K562 (cell line): ENCODE data around the gene ACTN2. TPM values are rescaled to one million over a fixed set of nuclear protein-coding genes. Genes with fewer than 3 reads are reported as not detected.

Source experiments
- BACH1 ChIP-seq: fragments of 200-800 bp; sonication (Bioruptor generic); IDR thresholded peaks from 2 replicates; pipeline ENCODE4 v1.6.1; 2016; ENCODE audit warnings: missing genetic modification characterization, missing compliant biosample characterization
- BHLHE40 ChIP-seq: IDR thresholded peaks from 2 replicates; pipeline ENCODE4 v1.6.1; 2011; ENCODE audit warnings: low read length, improper control_type of control experiment
- CBFB ChIP-seq: sonication (generic); formaldehyde crosslinking; IDR thresholded peaks from 2 replicates; pipeline ENCODE4 v1.4.0; 2020; ENCODE audit warnings: mild to moderate bottlenecking, missing genetic modification reagents
- ELF4 ChIP-seq: fragments of 450-650 bp; formaldehyde crosslinking; IDR thresholded peaks from 2 replicates; pipeline ENCODE4 v1.4.0; 2022; ENCODE audit warnings: missing genetic modification characterization
- EP300 ChIP-seq: IDR thresholded peaks from 2 replicates; pipeline ENCODE4 v1.6.1; 2012; ENCODE audit warnings: low read length, improper control_type of control experiment
- FOSL1 ChIP-seq: fragments of 200-800 bp; sonication (Bioruptor generic); conservative IDR thresholded peaks from 2 replicates; pipeline ENCODE4 v1.6.1; 2016; ENCODE audit warnings: missing genetic modification characterization, missing compliant biosample characterization
- FOXA3 ChIP-seq, 2 experiments: fragments of 450-650 bp in 1 of 2; sonication (generic) in 1 of 2; formaldehyde crosslinking; IDR thresholded peaks in 1 of 2; conservative IDR thresholded peaks in 1 of 2; 2 replicates each; pipeline versions ENCODE4 v1.4.0 to v1.8.0; 2020 to 2022; ENCODE audit warnings: mild to moderate bottlenecking in 2 of 2, missing genetic modification reagents in 1 of 2
- GATAD2B ChIP-seq: fragments of 450-650 bp; IDR thresholded peaks from 2 replicates; pipeline ENCODE4 v1.6.1; 2017; ENCODE audit warnings: mild to moderate bottlenecking, borderline replicate concordance
- KAT7 ChIP-seq: sonication (generic); formaldehyde crosslinking; IDR thresholded peaks from 2 replicates; pipeline ENCODE4 v1.8.0; 2022; ENCODE audit warnings: missing genetic modification reagents, mild to moderate bottlenecking, borderline replicate concordance
- NCOA1 ChIP-seq: fragments of 450-650 bp; IDR thresholded peaks from 2 replicates; pipeline ENCODE4 v1.6.1; 2016; ENCODE audit warnings: low read depth
- PHF20 ChIP-seq: fragments of 450-650 bp; IDR thresholded peaks from 2 replicates; pipeline ENCODE4 v1.6.1; 2018; ENCODE audit not compliant: partially characterized antibody
- PHTF2 ChIP-seq: fragments of 250-450 bp; sonication (Bioruptor Pico); IDR thresholded peaks from 2 replicates; pipeline ENCODE4 v1.5.0; 2021; ENCODE audit warnings: mild to moderate bottlenecking
- POLR2B ChIP-seq: fragments of 450-650 bp; IDR thresholded peaks from 2 replicates; pipeline ENCODE4 v1.6.1; 2018; ENCODE audit warnings: low read depth; ENCODE audit not compliant: partially characterized antibody
- RFX7 ChIP-seq: fragments of 250-450 bp; sonication (Bioruptor Pico); IDR thresholded peaks from 2 replicates; pipeline ENCODE4 v1.5.1; 2021; ENCODE audit warnings: mild to moderate bottlenecking
- SMAD3 ChIP-seq: fragments of 450-650 bp; formaldehyde crosslinking; conservative IDR thresholded peaks from 2 replicates; pipeline ENCODE4 v1.4.0; 2020; ENCODE audit warnings: mild to moderate bottlenecking
- TAF15 ChIP-seq: fragments of 200-400 bp; formaldehyde crosslinking; IDR thresholded peaks from 2 replicates; pipeline ENCODE4 v1.6.1; 2017; ENCODE audit warnings: mild to moderate bottlenecking, low read depth, low read length, moderate library complexity
- TCF3 ChIP-seq: sonication (generic); formaldehyde crosslinking; IDR thresholded peaks from 2 replicates; pipeline ENCODE4 v1.4.0; 2020; ENCODE audit warnings: mild to moderate bottlenecking, missing genetic modification reagents
- TRIM24 ChIP-seq, 2 experiments: fragments of 450-650 bp; IDR thresholded peaks; 2 replicates each; pipeline ENCODE4 v1.6.1; 2016
- ZBTB17 ChIP-seq: fragments of 450-650 bp; formaldehyde crosslinking; IDR thresholded peaks from 2 replicates; pipeline ENCODE4 v1.4.0; 2020; ENCODE audit warnings: mild to moderate bottlenecking
- ZEB2 ChIP-seq: fragments of 450-650 bp; IDR thresholded peaks from 2 replicates; pipeline ENCODE4 v1.6.1; 2016
- ZFP36 ChIP-seq: fragments of 150-350 bp; IDR thresholded peaks from 2 replicates; pipeline ENCODE4 v1.6.1; 2018; ENCODE audit warnings: low read length, low read depth; ENCODE audit not compliant: partially characterized antibody
- ZNF121 ChIP-seq: sonication (generic); formaldehyde crosslinking; conservative IDR thresholded peaks from 2 replicates; pipeline ENCODE4 v1.8.0; 2022; ENCODE audit warnings: missing genetic modification reagents
- ZNF253 ChIP-seq: fragments of 250-450 bp; sonication (Bioruptor Pico); conservative IDR thresholded peaks from 2 replicates; pipeline ENCODE4 v1.6.1; 2021; ENCODE audit warnings: mild to moderate bottlenecking
- polyA plus RNA-seq, 8 experiments: library from polyadenylated mRNA; depleted of rRNA in 4 of 8; stranded (reverse) in 5 of 8; unstranded in 3 of 8; fragments of >200 nt; fragmentation: Nextera tagmentation in 2 of 8; fragmentation: Illumina TruSeq in 1 of 8; extraction: Ambion mirVana in 2 of 8; extraction: Trizol in 1 of 8; gene quantifications; 2 replicates each; pipeline versions ENCODE4 v1.2.1 to v1.2.3, GENCODE V29; 2011 to 2014; ENCODE audit warnings: inconsistent platforms in 1 of 8, missing spikeins in 1 of 8
- total RNA-seq, 7 experiments: library from RNA; depleted of rRNA in 6 of 7; stranded (reverse); fragments of >200 nt in 6 of 7; fragmentation: Illumina TruSeq in 2 of 7; extraction: Trizol in 2 of 7; gene quantifications; 2 replicates each; pipeline versions ENCODE4 v1.2.1 to v1.2.3, GENCODE V29; 2011 to 2021; ENCODE audit warnings: low replicate concordance in 1 of 7
- TF ChIP-seq, protein P1 (sequence below): IDR thresholded peaks from 2 replicates; pipeline ENCODE4 v1.6.1; 2016; ENCODE audit warnings: missing genetic modification characterization, missing compliant biosample characterization
- TF ChIP-seq, protein P2 (sequence below): fragments of 450-650 bp; IDR thresholded peaks from 2 replicates; pipeline ENCODE4 v1.6.1; 2017; ENCODE audit warnings: antibody characterized with exemption, mild to moderate bottlenecking

Gene ACTN2
- total and polyA plus RNA-seq, 9 of the 15 experiments (the other 6 are each of a cell fraction or from before 2014, with no cell fraction given): 0.18 to 0.94 (median 0.42) TPM

DNA sequence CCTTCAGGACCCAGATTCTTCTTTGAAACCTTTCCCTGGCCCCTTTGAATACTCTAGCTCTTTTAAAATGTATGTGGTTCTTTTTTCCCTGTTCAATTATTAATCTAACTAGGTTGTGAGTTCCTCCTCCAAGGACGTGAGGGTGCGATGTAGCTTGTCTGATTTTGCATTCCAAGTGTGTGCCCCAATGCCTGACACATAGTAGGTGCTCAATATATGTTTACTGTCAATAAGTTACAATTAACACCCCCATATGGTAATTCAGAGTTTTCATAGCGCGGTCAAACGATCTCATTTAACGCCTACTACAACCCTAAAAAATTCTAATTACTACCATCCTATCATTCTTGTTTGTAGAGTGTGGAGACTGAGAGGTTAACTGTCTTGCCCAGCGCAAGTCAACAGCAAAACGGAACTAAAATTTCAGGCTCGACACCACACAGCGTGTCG lies 108.3 kb downstream of the ACTN2 start (continued):
- TF ChIP-seq, protein P1, sequence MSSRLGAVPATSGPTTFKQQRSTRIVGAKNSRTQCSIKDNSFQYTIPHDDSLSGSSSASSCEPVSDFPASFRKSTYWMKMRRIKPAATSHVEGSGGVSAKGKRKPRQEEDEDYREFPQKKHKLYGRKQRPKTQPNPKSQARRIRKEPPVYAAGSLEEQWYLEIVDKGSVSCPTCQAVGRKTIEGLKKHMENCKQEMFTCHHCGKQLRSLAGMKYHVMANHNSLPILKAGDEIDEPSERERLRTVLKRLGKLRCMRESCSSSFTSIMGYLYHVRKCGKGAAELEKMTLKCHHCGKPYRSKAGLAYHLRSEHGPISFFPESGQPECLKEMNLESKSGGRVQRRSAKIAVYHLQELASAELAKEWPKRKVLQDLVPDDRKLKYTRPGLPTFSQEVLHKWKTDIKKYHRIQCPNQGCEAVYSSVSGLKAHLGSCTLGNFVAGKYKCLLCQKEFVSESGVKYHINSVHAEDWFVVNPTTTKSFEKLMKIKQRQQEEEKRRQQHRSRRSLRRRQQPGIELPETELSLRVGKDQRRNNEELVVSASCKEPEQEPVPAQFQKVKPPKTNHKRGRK: peak; percentile 78; the same call in 1 of the 2 replicates
- TF ChIP-seq PHTF2 (CRISPR knock-in tag): no peak
- peak; percentile 32; the same call in 1 of the 2 replicates for TF ChIP-seq FOSL1 (tag)
- peak; percentile 94 for TF ChIP-seq PHF20
- TF ChIP-seq ZEB2: peak; percentile 88
- 0 out of 2 replicates have a peak, but pooled peaks have one; percentile 70 for TF ChIP-seq SMAD3 (CRISPR knock-in tag)
- peak; percentile 77; the same call in 1 of the 2 replicates for TF ChIP-seq RFX7 (CRISPR knock-in tag)
- peak; percentile 88 for TF ChIP-seq ZNF121 (CRISPR knock-in tag)
- peak; percentile 67; the same call in 1 of the 2 replicates for TF ChIP-seq ELF4 (CRISPR knock-in tag)
- no peak for TF ChIP-seq EP300
- TF ChIP-seq, protein P2, sequence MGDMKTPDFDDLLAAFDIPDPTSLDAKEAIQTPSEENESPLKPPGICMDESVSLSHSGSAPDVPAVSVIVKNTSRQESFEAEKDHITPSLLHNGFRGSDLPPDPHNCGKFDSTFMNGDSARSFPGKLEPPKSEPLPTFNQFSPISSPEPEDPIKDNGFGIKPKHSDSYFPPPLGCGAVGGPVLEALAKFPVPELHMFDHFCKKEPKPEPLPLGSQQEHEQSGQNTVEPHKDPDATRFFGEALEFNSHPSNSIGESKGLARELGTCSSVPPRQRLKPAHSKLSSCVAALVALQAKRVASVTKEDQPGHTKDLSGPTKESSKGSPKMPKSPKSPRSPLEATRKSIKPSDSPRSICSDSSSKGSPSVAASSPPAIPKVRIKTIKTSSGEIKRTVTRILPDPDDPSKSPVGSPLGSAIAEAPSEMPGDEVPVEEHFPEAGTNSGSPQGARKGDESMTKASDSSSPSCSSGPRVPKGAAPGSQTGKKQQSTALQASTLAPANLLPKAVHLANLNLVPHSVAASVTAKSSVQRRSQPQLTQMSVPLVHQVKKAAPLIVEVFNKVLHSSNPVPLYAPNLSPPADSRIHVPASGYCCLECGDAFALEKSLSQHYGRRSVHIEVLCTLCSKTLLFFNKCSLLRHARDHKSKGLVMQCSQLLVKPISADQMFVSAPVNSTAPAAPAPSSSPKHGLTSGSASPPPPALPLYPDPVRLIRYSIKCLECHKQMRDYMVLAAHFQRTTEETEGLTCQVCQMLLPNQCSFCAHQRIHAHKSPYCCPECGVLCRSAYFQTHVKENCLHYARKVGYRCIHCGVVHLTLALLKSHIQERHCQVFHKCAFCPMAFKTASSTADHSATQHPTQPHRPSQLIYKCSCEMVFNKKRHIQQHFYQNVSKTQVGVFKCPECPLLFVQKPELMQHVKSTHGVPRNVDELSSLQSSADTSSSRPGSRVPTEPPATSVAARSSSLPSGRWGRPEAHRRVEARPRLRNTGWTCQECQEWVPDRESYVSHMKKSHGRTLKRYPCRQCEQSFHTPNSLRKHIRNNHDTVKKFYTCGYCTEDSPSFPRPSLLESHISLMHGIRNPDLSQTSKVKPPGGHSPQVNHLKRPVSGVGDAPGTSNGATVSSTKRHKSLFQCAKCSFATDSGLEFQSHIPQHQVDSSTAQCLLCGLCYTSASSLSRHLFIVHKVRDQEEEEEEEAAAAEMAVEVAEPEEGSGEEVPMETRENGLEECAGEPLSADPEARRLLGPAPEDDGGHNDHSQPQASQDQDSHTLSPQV: peak; percentile 15; the same call in 1 of the 2 replicates
- no peak for TF ChIP-seq BHLHE40
- TF ChIP-seq ZNF253 (CRISPR knock-in tag): no peak
- peak; percentile 76 for TF ChIP-seq GATAD2B
- 0 out of 2 replicates have a peak, but pooled peaks have one; percentile 15 for TF ChIP-seq TCF3 (CRISPR knock-in tag)
- peak; percentile 94; the same call in 1 of the 2 replicates for TF ChIP-seq NCOA1
- TF ChIP-seq POLR2B: no peak
- TF ChIP-seq FOXA3 (CRISPR knock-in tag; conservative IDR thresholded peaks at IDR 0.05 in 1 of 2, IDR thresholded peaks at IDR 0.05 in 1 of 2): peak in 1 of 2 experiments; percentile 39; a peak in 1 of 4 replicates
- peak; percentile 52 for TF ChIP-seq ZFP36
- no peak for TF ChIP-seq TAF15
- 0 out of 2 replicates have a peak, but pooled peaks have one; percentile 27 for TF ChIP-seq BACH1
- TF ChIP-seq TRIM24 (IDR thresholded peaks at IDR 0.05): peak in 1 of 2 experiments; percentile 94; a peak in 2 of 4 replicates
- TF ChIP-seq ZBTB17 (CRISPR knock-in tag): no peak
- TF ChIP-seq KAT7 (CRISPR knock-in tag): no peak
- TF ChIP-seq CBFB (CRISPR knock-in tag): no peak
